ENCODE data around the gene RNF223.

RNF223 gene

GRCh38 chr1:1073743-1074587 lies at the start of gene RNF223:
Gene RNF223 (minus strand): TSS chr1:1074306. CDS start chr1:1072566, 1,740 bp downstream.
- DNase-seq (ENCODE audit: low read depth): no peak

GRCh38 chr1:1122981-1123480 lies 48.9 kb upstream of the RNF223 start:
- no peak for DNase-seq (ENCODE audit: low read depth)

- DNase-seq (ENCODE audit: low read depth): peak; percentile 74
Observed at GRCh38 chr1:1122078-1122811, 48.1 kb upstream of the RNF223 start.

GRCh38 chr1:1121611-1122077 lies 47.5 kb upstream of the RNF223 start:
- DNase-seq (ENCODE audit: low read depth): no peak

- DNase-seq (ENCODE audit: low read depth): no peak
Observed at GRCh38 chr1:1120866-1121591, 46.9 kb upstream of the RNF223 start.

GRCh38 chr1:1120096-1120495 lies 46.0 kb upstream of the RNF223 start:
- no peak for DNase-seq (ENCODE audit: low read depth)

GRCh38 chr1:1119272-1119890 lies 45.3 kb upstream of the RNF223 start:
- DNase-seq (ENCODE audit: low read depth): no peak

- DNase-seq (ENCODE audit: low read depth): no peak
Observed at GRCh38 chr1:1118876-1119220, 44.7 kb upstream of the RNF223 start.

GRCh38 chr1:1118011-1118875 lies 44.1 kb upstream of the RNF223 start:
- no peak for DNase-seq (ENCODE audit: low read depth)

- no peak for DNase-seq (ENCODE audit: low read depth)
Observed at GRCh38 chr1:1117469-1117831, 43.3 kb upstream of the RNF223 start.

GRCh38 chr1:1116701-1117468 lies 42.8 kb upstream of the RNF223 start:
- DNase-seq (ENCODE audit: low read depth): no peak

GRCh38 chr1:1115786-1116700 lies 41.9 kb upstream of the RNF223 start, which contains the start of gene C1orf159:
Gene C1orf159 (minus strand): TSS chr1:1116089. CDS start chr1:1091543, 24,546 bp downstream.
- peak; percentile 99 for DNase-seq (ENCODE audit: low read depth)

GRCh38 chr1:1115136-1115785 lies 41.2 kb upstream of the RNF223 start:
- DNase-seq (ENCODE audit: low read depth): no peak

GRCh38 chr1:1114431-1114830 lies 40.3 kb upstream of the RNF223 start:
- DNase-seq (ENCODE audit: low read depth): no peak

GRCh38 chr1:1112237-1112985 lies 38.3 kb upstream of the RNF223 start:
- DNase-seq (ENCODE audit: low read depth): no peak

- no peak for DNase-seq (ENCODE audit: low read depth)
Observed at GRCh38 chr1:1111516-1112236, 37.6 kb upstream of the RNF223 start.

- DNase-seq (ENCODE audit: low read depth): no peak
Observed at GRCh38 chr1:1110561-1110971, 36.5 kb upstream of the RNF223 start.

Data from activated T-helper 1 cell treated with Interleukin-2 at 50 U/mL for 16 hours (primary cell).